ENCODE measurements around the gene PNPLA5.

PNPLA5 gene

GRCh38 chr22:43843783-43844530 is 47.9 kb downstream of the PNPLA5 start:
- DNase-seq (ENCODE audit: low spot score), result no peak
- no peak for TF ChIP-seq CTCF (conservative IDR thresholded peaks at IDR 0.05; ENCODE audit: low read depth)
- no peak overlapping the region for H3K27ac ChIP-seq
- ChIA-PET CTCF (no interaction called here), POLR2A (ENCODE audit: low non-redundant PET) (no interaction called here)

GRCh38 chr22:43841742-43842141 is 50.1 kb downstream of the PNPLA5 start:
- POLR2A ChIA-PET (ENCODE audit: low non-redundant PET), result no interaction called here
- H3K27ac ChIP-seq, result no peak overlapping the region
- DNase-seq (ENCODE audit: low spot score), result no peak
- CTCF ChIA-PET, result no interaction called here
- no peak for TF ChIP-seq CTCF (conservative IDR thresholded peaks at IDR 0.05; ENCODE audit: low read depth)

- DNase-seq (ENCODE audit: low spot score), result no peak
- no peak overlapping the region for H3K27ac ChIP-seq
- POLR2A ChIA-PET (ENCODE audit: low non-redundant PET), result no interaction called here
- CTCF ChIA-PET, result no interaction called here
- no peak for TF ChIP-seq CTCF (conservative IDR thresholded peaks at IDR 0.05; ENCODE audit: low read depth)
Observed at GRCh38 chr22:43840851-43841250, 51.0 kb downstream of the PNPLA5 start.

GRCh38 chr22:43840431-43840830 is 51.4 kb downstream of the PNPLA5 start:
- no peak overlapping the region for H3K27ac ChIP-seq
- CTCF ChIA-PET, result no interaction called here
- POLR2A ChIA-PET (ENCODE audit: low non-redundant PET), result no interaction called here
- TF ChIP-seq CTCF (conservative IDR thresholded peaks at IDR 0.05; ENCODE audit: low read depth), result no peak
- DNase-seq (ENCODE audit: low spot score), result no peak

- DNase-seq (ENCODE audit: low spot score), result no peak
- no peak overlapping the region for H3K27ac ChIP-seq
- ChIA-PET CTCF (no interaction called here), POLR2A (ENCODE audit: low non-redundant PET) (no interaction called here)
- no peak for TF ChIP-seq CTCF (conservative IDR thresholded peaks at IDR 0.05; ENCODE audit: low read depth)
Observed at GRCh38 chr22:43839781-43840180, 52.0 kb downstream of the PNPLA5 start.

GRCh38 chr22:43838571-43839307 is 53.1 kb downstream of the PNPLA5 start:
- ChIA-PET CTCF (no interaction called here), POLR2A (ENCODE audit: low non-redundant PET) (no interaction called here)

More at GRCh38 chr22:43838571-43839307, 53.1 kb downstream of the PNPLA5 start:
- TF ChIP-seq CTCF (conservative IDR thresholded peaks at IDR 0.05; ENCODE audit: low read depth), result no peak
- no peak for DNase-seq (ENCODE audit: low spot score)
- H3K27ac ChIP-seq, result no peak overlapping the region
